ENCODE measurements around the gene PRKN.

- no peak for TF ChIP-seq CTCF (IDR thresholded peaks at IDR 0.05; ENCODE audit: low read length)
- no peak for TF ChIP-seq EZH2 (optimal IDR thresholded peaks at IDR 0.05; ENCODE audit: low read depth, low read length)
- TF ChIP-seq EZH2phosphoT487 (IDR thresholded peaks at IDR 0.05; ENCODE audit: low read length), result no peak
Measured at GRCh38 chr6:162512744-162513143, 214.8 kb downstream of the PRKN start.
